ENCODE results near the gene RPL32.
"Not testable (repeated sequence)": the region's sequence is repeated elsewhere in the genome, so short reads cannot be mapped to it uniquely, and the experiment has no call there.

DNA sequence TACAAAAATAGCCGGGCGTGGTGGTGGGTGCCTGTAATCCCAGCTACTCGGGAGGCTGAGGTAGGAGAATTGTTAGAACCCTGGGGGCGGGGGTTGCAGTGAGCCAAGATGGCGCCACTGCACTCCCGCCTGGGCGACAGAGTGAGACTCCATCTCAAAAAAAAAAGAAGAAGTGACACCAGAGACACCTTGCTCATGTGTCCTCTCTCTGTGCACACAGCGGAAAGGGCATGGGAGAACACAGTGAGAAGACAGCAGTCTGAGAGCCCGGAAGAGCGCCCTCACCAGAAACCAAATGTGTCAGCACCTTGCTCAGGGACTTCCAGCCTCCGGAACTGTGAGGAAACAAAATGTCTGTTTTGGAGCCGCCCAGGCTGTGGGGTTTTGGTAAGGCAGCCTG lies 40.5 kb upstream of the RPL32 start:
- TF ChIP-seq, protein P1, sequence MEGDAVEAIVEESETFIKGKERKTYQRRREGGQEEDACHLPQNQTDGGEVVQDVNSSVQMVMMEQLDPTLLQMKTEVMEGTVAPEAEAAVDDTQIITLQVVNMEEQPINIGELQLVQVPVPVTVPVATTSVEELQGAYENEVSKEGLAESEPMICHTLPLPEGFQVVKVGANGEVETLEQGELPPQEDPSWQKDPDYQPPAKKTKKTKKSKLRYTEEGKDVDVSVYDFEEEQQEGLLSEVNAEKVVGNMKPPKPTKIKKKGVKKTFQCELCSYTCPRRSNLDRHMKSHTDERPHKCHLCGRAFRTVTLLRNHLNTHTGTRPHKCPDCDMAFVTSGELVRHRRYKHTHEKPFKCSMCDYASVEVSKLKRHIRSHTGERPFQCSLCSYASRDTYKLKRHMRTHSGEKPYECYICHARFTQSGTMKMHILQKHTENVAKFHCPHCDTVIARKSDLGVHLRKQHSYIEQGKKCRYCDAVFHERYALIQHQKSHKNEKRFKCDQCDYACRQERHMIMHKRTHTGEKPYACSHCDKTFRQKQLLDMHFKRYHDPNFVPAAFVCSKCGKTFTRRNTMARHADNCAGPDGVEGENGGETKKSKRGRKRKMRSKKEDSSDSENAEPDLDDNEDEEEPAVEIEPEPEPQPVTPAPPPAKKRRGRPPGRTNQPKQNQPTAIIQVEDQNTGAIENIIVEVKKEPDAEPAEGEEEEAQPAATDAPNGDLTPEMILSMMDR (IDR thresholded peaks at IDR 0.05), result not testable (repeated sequence)
- TF ChIP-seq POLR2AphosphoS5, EP300, POLR2A (IDR thresholded peaks at IDR 0.05): not testable (repeated sequence)
